Adrenal gland (tissue), 12 donors: Measurements from ENCODE around the gene PPP2R2C. TPM values are rescaled to one million over a fixed set of nuclear protein-coding genes. Genes with fewer than 3 reads are reported as not detected.

Experiments used
- DNase-seq, 7 donors: peaks; one replicate each; pipeline ENCODE4 v3.0.0-alpha.2; 2019 to 2020
- H3K27ac ChIP-seq, 5 donors: fragments of 200-600 bp; sonication (generic) in 4 of 5; 1 replicate in 3 of 5; 2 replicates in 2 of 5; pipeline versions ENCODE4 v1.5.1 to v1.8.0; 2016 to 2020; ENCODE audit warnings: mild to moderate bottlenecking in 1 of 5
- H3K27me3 ChIP-seq: fragments of 200-600 bp; 2 replicates; pipeline ENCODE4 v1.8.0; 2021
- H3K36me3 ChIP-seq, 2 donors: fragments of 200-600 bp; replicated peaks in 1 of 2; 1 replicate in 1 of 2; 2 replicates in 1 of 2; pipeline versions ENCODE4 v1.5.1 to v1.8.0; 2018 to 2022
- H3K4me1 ChIP-seq, 2 donors: fragments of 200-600 bp; replicated peaks in 1 of 2; 1 replicate in 1 of 2; 2 replicates in 1 of 2; pipeline versions ENCODE4 v1.5.1 to v1.8.0; 2018 to 2021
- H3K4me3 ChIP-seq, 4 donors: fragments of 200-600 bp; sonication (generic) in 3 of 4; one replicate each; pipeline ENCODE4 v1.5.1; 2016 to 2018
- H3K9me3 ChIP-seq, 3 donors: fragments of 200-600 bp; sonication (generic) in 1 of 3; replicated peaks in 1 of 3; 1 replicate in 2 of 3; 2 replicates in 1 of 3; pipeline versions ENCODE4 v1.5.1 to v1.8.0; 2016 to 2021
- POLR2A ChIP-seq, 2 donors: fragments of 450-650 bp; IDR thresholded peaks; one replicate each; pipeline ENCODE4 v1.6.1; 2017; ENCODE audit warnings: antibody characterized with exemption in 2 of 2, mild to moderate bottlenecking in 2 of 2, moderate library complexity in 1 of 2
- WGBS, 4 donors: extraction: QIAGEN DNeasy Blood & Tissue Kit in 2 of 4; methylation state at CpG; one replicate each; pipeline versions ENCODE4 v1.1.5 to v1.1.7; 2013 to 2017; 5-methylcytosine and 5-hydroxymethylcytosine counted together
- intact Hi-C, 2 donors: fragments of 100-400 bp; cut with DNase I; formaldehyde crosslinking; loops; one replicate each; pipeline versions ENCODE4 v1.14.1 to v1.15.0; 2022 to 2023
- polyA plus RNA-seq, 3 donors: library from polyadenylated mRNA; stranded (reverse); fragments of 200-250 nt in 2 of 3; fragments of 350-450 nt in 1 of 3; fragmentation: Illumina TruSeq in 1 of 3; extraction: RNeasy Lipid Tissue Mini Kit (QIAGEN cat#74804) in 1 of 3; gene quantifications; one replicate each; pipeline ENCODE4 v1.2.3, GENCODE V29; 2013 to 2014
- total RNA-seq, 9 donors: library from RNA; depleted of rRNA in 4 of 9; stranded (reverse); fragments of >200 nt in 4 of 9; fragments of 120-200 nt in 1 of 9; fragmentation: NEBNext Ultra II Directional in 1 of 9; extraction: Animal tissue kit (Norgen Biotek cat#: 25700) in 1 of 9; gene quantifications; one replicate each; pipeline versions ENCODE4 v1.1.0 to v1.2.4, GENCODE V29; 2013 to 2023
- TF ChIP-seq, protein P1 (sequence below), 6 experiments: fragments of 450-650 bp in 4 of 6; fragments of 200-600 bp in 2 of 6; sonication (generic) in 1 of 6; IDR thresholded peaks; 1 replicate in 5 of 6; 2 replicates in 1 of 6; pipeline versions ENCODE4 v1.5.1 to v1.8.0; 2016 to 2021; ENCODE audit warnings: antibody characterized with exemption in 6 of 6, mild to moderate bottlenecking in 2 of 6, moderate library complexity in 1 of 6
- donor health status: healthy with polysubstance abuse.
- donor health status: Bipolar disorder and iron deficiency.
- donor health status: DM: yes; HTN: yes; CAD: no.
- donor health status: DM: no; HTN: no; CAD: no.
- donor health status: DM: no; HTN: no; CAD: no.
- donor health status: DM: yes; HTN: yes; CAD: no.

Gene PPP2R2C
- total and polyA plus RNA-seq, 12 donors = 0.17 to 7.2 (median 2.0) TPM; not detected in 3

DNA sequence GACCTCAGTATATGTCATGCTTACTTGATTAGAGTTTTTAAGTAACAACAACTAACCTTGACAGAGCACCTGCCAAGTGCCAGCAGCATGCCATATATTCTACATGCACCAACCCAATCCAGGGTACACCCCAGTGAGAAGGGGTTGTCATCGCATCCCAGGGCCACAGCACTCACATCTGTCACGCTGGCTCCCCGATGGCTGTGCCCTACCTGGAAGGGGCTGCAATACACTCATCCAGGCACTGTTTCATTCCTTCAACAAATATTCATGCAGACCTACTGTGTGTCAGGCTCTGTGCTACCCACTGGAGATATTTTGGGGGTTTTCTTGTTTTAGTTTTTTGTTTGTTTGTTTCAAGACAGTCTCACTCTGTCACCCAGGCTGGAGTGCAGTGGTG lies 49.5 kb downstream of the PPP2R2C start:
- TF ChIP-seq, protein P1, sequence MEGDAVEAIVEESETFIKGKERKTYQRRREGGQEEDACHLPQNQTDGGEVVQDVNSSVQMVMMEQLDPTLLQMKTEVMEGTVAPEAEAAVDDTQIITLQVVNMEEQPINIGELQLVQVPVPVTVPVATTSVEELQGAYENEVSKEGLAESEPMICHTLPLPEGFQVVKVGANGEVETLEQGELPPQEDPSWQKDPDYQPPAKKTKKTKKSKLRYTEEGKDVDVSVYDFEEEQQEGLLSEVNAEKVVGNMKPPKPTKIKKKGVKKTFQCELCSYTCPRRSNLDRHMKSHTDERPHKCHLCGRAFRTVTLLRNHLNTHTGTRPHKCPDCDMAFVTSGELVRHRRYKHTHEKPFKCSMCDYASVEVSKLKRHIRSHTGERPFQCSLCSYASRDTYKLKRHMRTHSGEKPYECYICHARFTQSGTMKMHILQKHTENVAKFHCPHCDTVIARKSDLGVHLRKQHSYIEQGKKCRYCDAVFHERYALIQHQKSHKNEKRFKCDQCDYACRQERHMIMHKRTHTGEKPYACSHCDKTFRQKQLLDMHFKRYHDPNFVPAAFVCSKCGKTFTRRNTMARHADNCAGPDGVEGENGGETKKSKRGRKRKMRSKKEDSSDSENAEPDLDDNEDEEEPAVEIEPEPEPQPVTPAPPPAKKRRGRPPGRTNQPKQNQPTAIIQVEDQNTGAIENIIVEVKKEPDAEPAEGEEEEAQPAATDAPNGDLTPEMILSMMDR (IDR thresholded peaks at IDR 0.05) = no peak
- no peak for TF ChIP-seq POLR2A (IDR thresholded peaks at IDR 0.05)
- WGBS, 4 donors = 85 to 96% (median 93%) methylated on average over 3 of the region's 3 CpGs
- Histone ChIP-seq H3K4me3 (no peak overlapping the region), H3K9me3 (no peaks in the 10 kb centered on the region), H3K4me1 (no peaks in the 10 kb centered on the region), H3K27me3 (no peaks in the 10 kb centered on the region), H3K27ac (no peak overlapping the region), H3K36me3 (no peaks in the 10 kb centered on the region)
- intact Hi-C loops = no loop called here
- no peak for DNase-seq

DNA sequence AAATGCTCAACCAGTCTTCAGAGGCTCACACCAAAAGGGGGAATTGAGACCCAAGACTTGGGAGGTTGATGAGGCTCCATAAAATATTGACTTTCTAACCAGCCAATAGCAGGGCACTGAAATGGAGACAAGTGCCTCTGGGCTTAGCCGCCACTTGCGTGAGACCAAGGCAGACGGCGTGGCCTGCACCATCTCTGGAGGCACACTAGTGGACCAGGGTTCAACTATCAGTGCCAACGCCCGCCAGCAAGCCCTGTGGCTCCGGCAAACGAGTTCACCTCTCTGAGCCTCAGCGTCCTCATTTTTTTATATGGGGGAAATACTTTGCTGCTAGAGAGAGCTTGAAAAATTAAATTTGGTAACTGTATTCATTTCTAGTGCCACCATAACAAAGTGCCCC lies 50.3 kb downstream of the PPP2R2C start:
- DNase-seq = no peak
- Histone ChIP-seq H3K27ac (no peak overlapping the region), H3K36me3 (no peaks in the 10 kb centered on the region), H3K4me3 (no peak overlapping the region), H3K27me3 (no peaks in the 10 kb centered on the region), H3K9me3 (no peaks in the 10 kb centered on the region), H3K4me1 (no peaks in the 10 kb centered on the region)
- intact Hi-C loops = no loop called here
- 93 to 94% (median 93%) methylated on average over 9 of the region's 9 CpGs for WGBS, 4 donors
- no peak for TF ChIP-seq POLR2A (IDR thresholded peaks at IDR 0.05)
- TF ChIP-seq, protein P1 (IDR thresholded peaks at IDR 0.05) = no peak

DNA sequence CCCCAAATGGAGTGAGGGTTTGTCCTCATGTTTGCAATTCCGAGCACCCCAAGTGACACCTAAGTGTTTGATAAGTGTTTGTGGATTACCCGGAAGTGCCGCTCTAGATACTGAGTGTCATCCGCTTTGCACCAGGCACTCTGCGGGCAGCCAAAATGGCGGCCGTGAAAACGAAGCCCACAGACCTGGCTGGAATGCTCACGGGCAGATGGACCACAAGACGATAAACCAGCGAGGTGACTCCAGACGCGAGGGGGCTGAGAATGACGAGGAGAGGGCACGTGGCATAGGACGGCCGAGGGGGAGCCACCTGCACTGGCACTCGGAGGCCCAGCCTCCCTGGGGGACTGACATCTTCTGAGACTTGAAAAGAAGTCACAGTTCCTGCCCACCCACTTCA lies 51.0 kb downstream of the PPP2R2C start:
- intact Hi-C loops = no loop called here
- H3K27me3 ChIP-seq = no peaks in the 10 kb centered on the region
- no peaks in the 10 kb centered on the region for H3K9me3 ChIP-seq
- H3K4me1 ChIP-seq = no peaks in the 10 kb centered on the region
- no peak overlapping the region for H3K27ac ChIP-seq
- H3K36me3 ChIP-seq = no peaks in the 10 kb centered on the region
- TF ChIP-seq, protein P1 (IDR thresholded peaks at IDR 0.05) = no peak
- no peak for TF ChIP-seq POLR2A (IDR thresholded peaks at IDR 0.05)
- no peak overlapping the region for H3K4me3 ChIP-seq
- WGBS, 4 donors = 89 to 93% (median 90%) methylated on average over 13 to 18 of the region's 18 CpGs
- DNase-seq = no peak

DNA sequence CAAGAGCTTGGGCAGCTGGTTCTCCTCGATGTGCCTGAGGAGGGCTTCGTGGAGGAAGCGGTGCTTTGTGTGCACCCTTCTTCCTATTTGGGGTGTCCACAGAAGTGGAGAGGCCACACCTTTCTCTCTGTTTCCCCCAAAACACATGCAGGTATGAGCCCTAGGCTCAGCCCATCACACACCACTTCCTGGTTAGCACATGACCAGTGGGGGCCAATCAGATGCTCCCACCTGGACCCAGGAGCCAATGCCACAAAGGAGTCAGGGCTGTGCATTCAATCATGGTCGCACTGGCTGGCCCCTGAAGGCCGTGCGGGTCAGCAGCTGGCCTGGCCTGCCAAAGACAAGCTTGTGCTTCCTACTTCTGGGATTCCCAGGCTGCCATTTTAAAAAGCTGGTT lies 51.4 kb downstream of the PPP2R2C start:
- H3K36me3 ChIP-seq = no peaks in the 10 kb centered on the region
- no peak overlapping the region for H3K27ac ChIP-seq
- intact Hi-C loops = no loop called here
- 93 to 100% (median 94%) methylated on average over 3 to 6 of the region's 6 CpGs for WGBS, 4 donors
- no peak overlapping the region for H3K4me3 ChIP-seq
- TF ChIP-seq, protein P1 (IDR thresholded peaks at IDR 0.05) = no peak
- no peak for TF ChIP-seq POLR2A (IDR thresholded peaks at IDR 0.05)
- H3K27me3 ChIP-seq = no peaks in the 10 kb centered on the region
- DNase-seq = no peak
- H3K9me3 ChIP-seq = no peaks in the 10 kb centered on the region
- H3K4me1 ChIP-seq = no peaks in the 10 kb centered on the region
